PFSK-1 (cell line): ENCODE measurements around the gene ACADSB.

ENCODE experiments used
- POLR2AphosphoS5 ChIP-seq: IDR thresholded peaks from 2 replicates; pipeline ENCODE4 v1.6.1; 2012; ENCODE audit warnings: low read depth, mild to moderate bottlenecking, control low read depth, low read length, moderate library complexity
- SIN3A ChIP-seq: IDR thresholded peaks from 2 replicates; pipeline ENCODE4 v1.6.1; 2012; ENCODE audit warnings: mild to moderate bottlenecking, low read length, moderate library complexity, borderline replicate concordance; ENCODE audit not compliant: insufficient read depth
- TAF1 ChIP-seq: IDR thresholded peaks from 2 replicates; pipeline ENCODE4 v1.6.1; 2012; ENCODE audit warnings: low read length, control low read depth, borderline replicate concordance; ENCODE audit not compliant: insufficient read depth

- TF ChIP-seq SIN3A (no peak), TAF1 (no peak), POLR2AphosphoS5 (no peak)
These were observed 7.4 kb downstream of the ACADSB start for GRCh38 chr10:123016228-123016627.
